Measurements from ENCODE around the gene PERP.
A peak's percentile ranks its signal among the peaks of the same experiment; 100 is the strongest.
"Not testable (repeated sequence)": the region's sequence is repeated elsewhere in the genome, so short reads cannot be mapped to it uniquely, and the experiment has no call there.

Gene PERP

DNA sequence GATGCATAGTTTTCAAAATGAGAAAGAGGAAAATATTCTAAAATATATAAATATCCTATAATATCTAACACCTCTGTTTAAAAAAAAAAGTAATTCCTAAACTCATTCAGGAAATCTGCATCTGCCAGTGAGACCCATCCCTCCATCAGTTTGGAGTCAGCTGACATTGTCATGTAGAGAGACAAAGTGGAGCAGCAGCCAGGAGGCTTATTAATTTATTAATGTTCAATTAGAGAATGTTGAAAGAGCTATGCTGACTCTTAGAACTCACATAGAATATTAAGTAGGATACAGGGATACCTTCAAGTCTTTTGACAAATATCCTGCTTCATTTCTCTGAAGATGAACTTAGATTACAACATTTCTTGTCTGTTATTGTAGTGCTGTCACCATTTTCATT is 12.8 kb upstream of the PERP start:
- Histone ChIP-seq H2BK120ac (ENCODE audit: insufficient read depth, low read length, poor library complexity) (no peak overlapping the region), H2AK5ac (ENCODE audit: low read length) (no peak overlapping the region), H3K36me3 (ENCODE audit: control insufficient read depth in 1 of 2, insufficient read depth in 2 of 2, low read length in 2 of 2) (no peaks in the 10 kb centered on the region), H3K18ac (ENCODE audit: low read length) (no peak overlapping the region), H3K4ac (ENCODE audit: low read depth, low read length) (no peak overlapping the region), H3K23ac (ENCODE audit: low read length) (no peak overlapping the region), H3K79me2 (ENCODE audit: control insufficient read depth, insufficient read depth, low read length, poor library complexity) (no peaks in the 10 kb centered on the region), H4K8ac (ENCODE audit: low read depth, low read length) (no peak overlapping the region), H4K12ac (ENCODE audit: low read depth, low read length) (no peak overlapping the region), H2AFZ (ENCODE audit: insufficient read depth, low read length, poor library complexity) (no peak overlapping the region), H3K9me3 (ENCODE audit: insufficient read depth, low read depth, low read length) (no peaks in the 10 kb centered on the region), H3K27ac (ENCODE audit: low read depth, low read length) (no peak overlapping the region), H3K4me1 (ENCODE audit: control insufficient read depth in 1 of 2, insufficient read depth in 2 of 2, low read length in 2 of 2) (peaks cover 0 to 3% of the 10 kb centered on the region in 2 experiments), H4K91ac (ENCODE audit: low read depth, low read length) (no peak overlapping the region), H3K27me3 (ENCODE audit: insufficient read depth, low read length) (no peaks in the 10 kb centered on the region), H2BK5ac (ENCODE audit: low read depth, low read length, poor library complexity) (no peak overlapping the region), H2BK12ac (ENCODE audit: low read length) (no peak overlapping the region), H3K9ac (ENCODE audit: low read length) (no peak overlapping the region), H3K14ac (ENCODE audit: low read length) (no peak overlapping the region), H3K79me1 (ENCODE audit: low read length) (peaks cover 2% of the 10 kb centered on the region), H3K4me3 (ENCODE audit: low read depth, low read length) (no peak overlapping the region), H3K4me2 (ENCODE audit: low read length) (no peak overlapping the region)
- no peak for DNase-seq

DNA sequence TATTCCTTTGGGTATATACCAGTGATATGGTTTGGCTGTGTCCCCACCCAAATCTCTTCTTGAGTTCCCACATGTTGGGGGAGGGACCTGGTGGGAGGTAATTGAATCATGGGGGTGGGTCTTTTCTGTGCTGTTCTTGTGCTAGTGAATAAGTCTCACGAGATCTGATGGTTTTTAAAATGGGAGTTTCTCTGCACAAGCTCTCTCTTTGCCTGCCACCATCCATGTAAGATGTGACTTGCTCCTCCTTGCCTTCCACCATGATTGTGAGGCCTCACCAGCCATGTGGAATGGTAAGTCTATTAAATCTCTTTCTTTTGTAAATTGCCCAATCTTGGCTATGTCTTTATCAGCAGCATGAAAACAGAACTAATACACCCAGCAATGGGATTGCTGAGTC is 12.0 kb upstream of the PERP start:
- not testable (repeated sequence) for H3K4me1 ChIP-seq (ENCODE audit: control insufficient read depth in 1 of 2, insufficient read depth in 2 of 2, low read length in 2 of 2); H2BK5ac ChIP-seq (ENCODE audit: low read depth, low read length, poor library complexity); H2BK120ac ChIP-seq (ENCODE audit: insufficient read depth, low read length, poor library complexity); H2AFZ ChIP-seq (ENCODE audit: insufficient read depth, low read length, poor library complexity); H3K79me1 ChIP-seq (ENCODE audit: low read length); H4K91ac ChIP-seq (ENCODE audit: low read depth, low read length); H3K9me3 ChIP-seq (ENCODE audit: insufficient read depth, low read depth, low read length); H3K14ac ChIP-seq (ENCODE audit: low read length); H3K36me3 ChIP-seq (ENCODE audit: control insufficient read depth in 1 of 2, insufficient read depth in 2 of 2, low read length in 2 of 2); H2AK5ac ChIP-seq (ENCODE audit: low read length); DNase-seq; H3K4ac ChIP-seq (ENCODE audit: low read depth, low read length); H4K12ac ChIP-seq (ENCODE audit: low read depth, low read length); H3K27me3 ChIP-seq (ENCODE audit: insufficient read depth, low read length); H3K18ac ChIP-seq (ENCODE audit: low read length); H3K4me3 ChIP-seq (ENCODE audit: low read depth, low read length); H2BK12ac ChIP-seq (ENCODE audit: low read length); H3K27ac ChIP-seq (ENCODE audit: low read depth, low read length); H3K4me2 ChIP-seq (ENCODE audit: low read length); H3K9ac ChIP-seq (ENCODE audit: low read length); H3K23ac ChIP-seq (ENCODE audit: low read length); H4K8ac ChIP-seq (ENCODE audit: low read depth, low read length); H3K79me2 ChIP-seq (ENCODE audit: control insufficient read depth, insufficient read depth, low read length, poor library complexity)
- no CpG with 5 or more reads among the region's 1 CpG for WGBS (ENCODE audit: extremely low coverage, insufficient coverage, insufficient read length)

DNA sequence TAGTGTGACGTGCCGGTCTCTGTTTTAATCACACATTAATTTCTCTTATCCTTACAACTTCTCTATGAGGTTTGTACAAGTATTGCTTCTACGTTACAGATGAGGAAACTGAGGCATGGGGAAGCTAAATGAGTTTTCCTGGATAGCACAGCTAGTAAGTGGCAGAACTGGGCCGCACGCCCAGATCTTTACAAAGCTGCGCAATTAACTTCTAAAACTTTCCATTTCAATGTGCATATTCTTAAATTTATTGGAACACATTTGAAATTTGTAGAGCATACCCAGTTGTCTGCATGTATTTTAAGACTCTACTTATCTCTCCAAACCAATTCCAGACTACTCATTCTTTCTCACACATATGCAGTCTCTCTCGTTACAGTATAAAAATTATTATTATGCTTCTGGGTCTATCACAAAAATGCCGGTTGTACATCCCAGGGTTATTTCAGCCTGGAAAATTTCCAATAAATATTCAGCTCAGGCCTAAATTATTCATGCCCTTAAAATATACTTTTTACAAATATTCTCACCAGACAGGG is 10.2 kb upstream of the PERP start:
- H4K12ac ChIP-seq (ENCODE audit: low read depth, low read length), result no peak overlapping the region
- H4K8ac ChIP-seq (ENCODE audit: low read depth, low read length), result no peak overlapping the region
- WGBS (ENCODE audit: extremely low coverage, insufficient coverage, insufficient read length), result no CpG with 5 or more reads among the region's 8 CpGs
- no peak overlapping the region for H3K9ac ChIP-seq (ENCODE audit: low read length)
- peaks cover 2% of the 10 kb centered on the region for H3K79me1 ChIP-seq (ENCODE audit: low read length)
- no peaks in the 10 kb centered on the region for H3K36me3 ChIP-seq (ENCODE audit: control insufficient read depth in 1 of 2, insufficient read depth in 2 of 2, low read length in 2 of 2)
- H3K4me2 ChIP-seq (ENCODE audit: low read length), result no peak overlapping the region
- peaks cover 0 to 3% of the 10 kb centered on the region in 2 experiments for H3K4me1 ChIP-seq (ENCODE audit: control insufficient read depth in 1 of 2, insufficient read depth in 2 of 2, low read length in 2 of 2)
- H2BK5ac ChIP-seq (ENCODE audit: low read depth, low read length, poor library complexity), result no peak overlapping the region
- no peak for DNase-seq
- no peak overlapping the region for H3K27ac ChIP-seq (ENCODE audit: low read depth, low read length)
- H3K23ac ChIP-seq (ENCODE audit: low read length), result no peak overlapping the region
- no peak overlapping the region for H3K18ac ChIP-seq (ENCODE audit: low read length)
- H3K4ac ChIP-seq (ENCODE audit: low read depth, low read length), result no peak overlapping the region
- H2AFZ ChIP-seq (ENCODE audit: insufficient read depth, low read length, poor library complexity), result no peak overlapping the region
- H3K4me3 ChIP-seq (ENCODE audit: low read depth, low read length), result no peak overlapping the region
- H3K9me3 ChIP-seq (ENCODE audit: insufficient read depth, low read depth, low read length), result no peaks in the 10 kb centered on the region
- no peak overlapping the region for H2AK5ac ChIP-seq (ENCODE audit: low read length)
- H3K27me3 ChIP-seq (ENCODE audit: insufficient read depth, low read length), result no peaks in the 10 kb centered on the region
- H2BK12ac ChIP-seq (ENCODE audit: low read length), result no peak overlapping the region
- no peak overlapping the region for H3K14ac ChIP-seq (ENCODE audit: low read length)
- no peaks in the 10 kb centered on the region for H3K79me2 ChIP-seq (ENCODE audit: control insufficient read depth, insufficient read depth, low read length, poor library complexity)
- H4K91ac ChIP-seq (ENCODE audit: low read depth, low read length), result peak overlapping the region; percentile 23
- no peak overlapping the region for H2BK120ac ChIP-seq (ENCODE audit: insufficient read depth, low read length, poor library complexity)

DNA sequence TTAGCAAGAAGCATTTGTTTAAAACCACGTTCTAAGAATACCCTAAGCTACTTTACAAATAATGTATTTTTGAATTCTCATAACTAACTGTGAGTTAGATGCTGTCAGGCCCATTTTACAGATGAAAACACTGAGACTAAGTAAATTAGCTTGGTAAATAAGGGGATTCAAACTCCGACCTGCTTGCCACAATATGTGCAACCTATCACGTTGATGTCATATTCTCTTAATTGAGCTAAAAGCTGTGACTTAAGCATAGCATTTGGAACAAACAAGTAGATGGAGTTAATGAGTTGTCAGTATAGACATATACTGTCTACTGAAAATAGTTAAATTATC is 9.4 kb upstream of the PERP start:
- H3K9ac ChIP-seq (ENCODE audit: low read length), result no peak overlapping the region
- peak overlapping the region; percentile 56 for H3K27ac ChIP-seq (ENCODE audit: low read depth, low read length)
- H3K79me1 ChIP-seq (ENCODE audit: low read length), result peaks cover 2% of the 10 kb centered on the region
- H3K4me1 ChIP-seq (ENCODE audit: control insufficient read depth in 1 of 2, insufficient read depth in 2 of 2, low read length in 2 of 2), result peaks cover 0 to 3% of the 10 kb centered on the region in 2 experiments
- H3K14ac ChIP-seq (ENCODE audit: low read length), result no peak overlapping the region
- H3K36me3 ChIP-seq (ENCODE audit: control insufficient read depth in 1 of 2, insufficient read depth in 2 of 2, low read length in 2 of 2), result no peaks in the 10 kb centered on the region
- H2AK5ac ChIP-seq (ENCODE audit: low read length), result no peak overlapping the region
- no peak overlapping the region for H4K91ac ChIP-seq (ENCODE audit: low read depth, low read length)
- H3K27me3 ChIP-seq (ENCODE audit: insufficient read depth, low read length), result no peaks in the 10 kb centered on the region
- no peak overlapping the region for H2AFZ ChIP-seq (ENCODE audit: insufficient read depth, low read length, poor library complexity)
- no peak overlapping the region for H4K12ac ChIP-seq (ENCODE audit: low read depth, low read length)
- no CpG with 5 or more reads among the region's 3 CpGs for WGBS (ENCODE audit: extremely low coverage, insufficient coverage, insufficient read length)
- H3K79me2 ChIP-seq (ENCODE audit: control insufficient read depth, insufficient read depth, low read length, poor library complexity), result no peaks in the 10 kb centered on the region
- H3K9me3 ChIP-seq (ENCODE audit: insufficient read depth, low read depth, low read length), result no peaks in the 10 kb centered on the region
- no peak overlapping the region for H2BK5ac ChIP-seq (ENCODE audit: low read depth, low read length, poor library complexity)
- no peak for DNase-seq
- no peak overlapping the region for H4K8ac ChIP-seq (ENCODE audit: low read depth, low read length)
- H2BK12ac ChIP-seq (ENCODE audit: low read length), result no peak overlapping the region
- no peak overlapping the region for H3K23ac ChIP-seq (ENCODE audit: low read length)
- H2BK120ac ChIP-seq (ENCODE audit: insufficient read depth, low read length, poor library complexity), result no peak overlapping the region
- H3K4ac ChIP-seq (ENCODE audit: low read depth, low read length), result no peak overlapping the region
- H3K4me2 ChIP-seq (ENCODE audit: low read length), result no peak overlapping the region
- no peak overlapping the region for H3K18ac ChIP-seq (ENCODE audit: low read length)
- no peak overlapping the region for H3K4me3 ChIP-seq (ENCODE audit: low read depth, low read length)

All from trophoblast cell (in vitro differentiated cells and primary cell).